Measurements from ENCODE around the gene USP34.

USP34 gene

GRCh38 chr2:61257446-61257845 is 213.4 kb downstream of the USP34 start:
- Mint-ChIP-seq H3K27me3 (ENCODE audit: low read depth) (no peaks in the 10 kb centered on the region), H3K4me3 (no peak overlapping the region), H3K4me1 (ENCODE audit: low read depth) (no peaks in the 10 kb centered on the region), H3K36me3 (ENCODE audit: low read depth) (peaks cover 31% of the 10 kb centered on the region), H3K9me3 (no peaks in the 10 kb centered on the region), H3K27ac (no peak overlapping the region)

- Mint-ChIP-seq H3K27me3 (ENCODE audit: low read depth) (no peaks in the 10 kb centered on the region), H3K36me3 (ENCODE audit: low read depth) (peaks cover 30% of the 10 kb centered on the region), H3K9me3 (no peaks in the 10 kb centered on the region), H3K4me1 (ENCODE audit: low read depth) (no peaks in the 10 kb centered on the region), H3K4me3 (no peak overlapping the region), H3K27ac (no peak overlapping the region)
Observed at GRCh38 chr2:61255580-61256437, 215.1 kb downstream of the USP34 start.

- H3K27ac Mint-ChIP-seq, result no peak overlapping the region
- H3K36me3 Mint-ChIP-seq (ENCODE audit: low read depth), result peaks cover 36% of the 10 kb centered on the region
- no peaks in the 10 kb centered on the region for H3K27me3 Mint-ChIP-seq (ENCODE audit: low read depth)
- no peak overlapping the region for H3K4me3 Mint-ChIP-seq
- peaks cover 2% of the 10 kb centered on the region for H3K4me1 Mint-ChIP-seq (ENCODE audit: low read depth)
- H3K9me3 Mint-ChIP-seq, result no peaks in the 10 kb centered on the region
Observed at GRCh38 chr2:61254536-61254935, 216.4 kb downstream of the USP34 start.

GRCh38 chr2:61253136-61253535 is 217.8 kb downstream of the USP34 start:
- H3K36me3 Mint-ChIP-seq (ENCODE audit: low read depth), result peaks cover 35% of the 10 kb centered on the region
- no peak overlapping the region for H3K27ac Mint-ChIP-seq
- H3K27me3 Mint-ChIP-seq (ENCODE audit: low read depth), result no peaks in the 10 kb centered on the region
- H3K9me3 Mint-ChIP-seq, result no peaks in the 10 kb centered on the region
- H3K4me3 Mint-ChIP-seq, result no peak overlapping the region
- peaks cover 2% of the 10 kb centered on the region for H3K4me1 Mint-ChIP-seq (ENCODE audit: low read depth)

GRCh38 chr2:61252031-61252430 is 218.9 kb downstream of the USP34 start:
- Mint-ChIP-seq H3K27ac (no peak overlapping the region), H3K27me3 (ENCODE audit: low read depth) (no peaks in the 10 kb centered on the region), H3K4me1 (ENCODE audit: low read depth) (peaks cover 2% of the 10 kb centered on the region), H3K9me3 (no peaks in the 10 kb centered on the region), H3K4me3 (no peak overlapping the region), H3K36me3 (ENCODE audit: low read depth) (peaks cover 37% of the 10 kb centered on the region)

GRCh38 chr2:61249521-61250071 is 221.3 kb downstream of the USP34 start:
- H3K36me3 Mint-ChIP-seq (ENCODE audit: low read depth), result peaks cover 39% of the 10 kb centered on the region

GRCh38 chr2:61247204-61247812 is 223.6 kb downstream of the USP34 start:
- H3K36me3 Mint-ChIP-seq (ENCODE audit: low read depth), result peaks cover 43% of the 10 kb centered on the region
- no peak overlapping the region for H3K27ac Mint-ChIP-seq
- H3K9me3 Mint-ChIP-seq, result no peaks in the 10 kb centered on the region
- no peak overlapping the region for H3K4me3 Mint-ChIP-seq
- H3K27me3 Mint-ChIP-seq (ENCODE audit: low read depth), result no peaks in the 10 kb centered on the region
- peaks cover 2% of the 10 kb centered on the region for H3K4me1 Mint-ChIP-seq (ENCODE audit: low read depth)

More at GRCh38 chr2:61249521-61250071, 221.3 kb downstream of the USP34 start:
- Mint-ChIP-seq H3K27me3 (ENCODE audit: low read depth) (no peaks in the 10 kb centered on the region), H3K4me3 (no peak overlapping the region), H3K9me3 (no peaks in the 10 kb centered on the region), H3K27ac (no peak overlapping the region), H3K4me1 (ENCODE audit: low read depth) (peaks cover 2% of the 10 kb centered on the region)

- Mint-ChIP-seq H3K36me3 (ENCODE audit: low read depth) (peaks cover 47% of the 10 kb centered on the region), H3K4me3 (no peak overlapping the region), H3K9me3 (no peaks in the 10 kb centered on the region), H3K27ac (no peak overlapping the region), H3K4me1 (ENCODE audit: low read depth) (no peaks in the 10 kb centered on the region), H3K27me3 (ENCODE audit: low read depth) (no peaks in the 10 kb centered on the region)
Observed at GRCh38 chr2:61244694-61245093, 226.2 kb downstream of the USP34 start.

- Mint-ChIP-seq H3K4me3 (no peak overlapping the region), H3K27ac (no peak overlapping the region), H3K36me3 (ENCODE audit: low read depth) (peaks cover 38% of the 10 kb centered on the region), H3K4me1 (ENCODE audit: low read depth) (peaks cover 13% of the 10 kb centered on the region), H3K27me3 (ENCODE audit: low read depth) (no peaks in the 10 kb centered on the region), H3K9me3 (no peaks in the 10 kb centered on the region)
Observed at GRCh38 chr2:61241266-61241665, 229.6 kb downstream of the USP34 start.

- peak overlapping the region; percentile 74 for H3K4me3 Mint-ChIP-seq
- peaks cover 24% of the 10 kb centered on the region for H3K36me3 Mint-ChIP-seq (ENCODE audit: low read depth)
- H3K9me3 Mint-ChIP-seq, result no peaks in the 10 kb centered on the region
- no peaks in the 10 kb centered on the region for H3K27me3 Mint-ChIP-seq (ENCODE audit: low read depth)
- H3K4me1 Mint-ChIP-seq (ENCODE audit: low read depth), result peaks cover 15% of the 10 kb centered on the region
- H3K27ac Mint-ChIP-seq, result peak overlapping the region; percentile 73
Observed at GRCh38 chr2:61238219-61239012, 232.5 kb downstream of the USP34 start.

GRCh38 chr2:61235716-61236115 is 235.2 kb downstream of the USP34 start:
- no peaks in the 10 kb centered on the region for H3K27me3 Mint-ChIP-seq (ENCODE audit: low read depth)

GRCh38 chr2:61233581-61233980 is 237.3 kb downstream of the USP34 start:
- Mint-ChIP-seq H3K27ac (no peak overlapping the region), H3K9me3 (no peaks in the 10 kb centered on the region), H3K4me1 (ENCODE audit: low read depth) (peaks cover 8% of the 10 kb centered on the region), H3K27me3 (ENCODE audit: low read depth) (no peaks in the 10 kb centered on the region), H3K36me3 (ENCODE audit: low read depth) (peaks cover 30% of the 10 kb centered on the region), H3K4me3 (no peak overlapping the region)

More at GRCh38 chr2:61235716-61236115, 235.2 kb downstream of the USP34 start:
- H3K36me3 Mint-ChIP-seq (ENCODE audit: low read depth), result peaks cover 26% of the 10 kb centered on the region
- H3K9me3 Mint-ChIP-seq, result no peaks in the 10 kb centered on the region
- H3K4me3 Mint-ChIP-seq, result no peak overlapping the region
- peaks cover 15% of the 10 kb centered on the region for H3K4me1 Mint-ChIP-seq (ENCODE audit: low read depth)
- no peak overlapping the region for H3K27ac Mint-ChIP-seq

- Mint-ChIP-seq H3K27me3 (ENCODE audit: low read depth) (no peaks in the 10 kb centered on the region), H3K36me3 (ENCODE audit: low read depth) (peaks cover 37% of the 10 kb centered on the region), H3K27ac (no peak overlapping the region), H3K4me3 (no peak overlapping the region), H3K4me1 (ENCODE audit: low read depth) (peaks cover 6% of the 10 kb centered on the region), H3K9me3 (no peaks in the 10 kb centered on the region)
Observed at GRCh38 chr2:61229936-61230335, 241.0 kb downstream of the USP34 start.

- no peaks in the 10 kb centered on the region for H3K9me3 Mint-ChIP-seq
- no peak overlapping the region for H3K4me3 Mint-ChIP-seq
- H3K27ac Mint-ChIP-seq, result no peak overlapping the region
- H3K27me3 Mint-ChIP-seq (ENCODE audit: low read depth), result no peaks in the 10 kb centered on the region
- H3K4me1 Mint-ChIP-seq (ENCODE audit: low read depth), result peaks cover 4% of the 10 kb centered on the region
- peaks cover 37% of the 10 kb centered on the region for H3K36me3 Mint-ChIP-seq (ENCODE audit: low read depth)
Observed at GRCh38 chr2:61222567-61222966, 248.3 kb downstream of the USP34 start.

All from T-helper 1 cell treated with Interleukin-12 subunit alpha and Interleukin-12 subunit beta and Interleukin-4 antibody, amounts not matched to agents 30 μg/mL and 1 μg/mL, for 36 hours (primary cell).